Hippocampal formation (tissue), 2 donors: ENCODE data around the gene POGZ.
"Not testable (repeated sequence)": the region's sequence is repeated elsewhere in the genome, so short reads cannot be mapped to it uniquely, and the experiment has no call there.

ENCODE experiments used
- DNase-seq, 2 donors: peaks; one replicate each; lab custom pipeline; 2025; lab: John Stamatoyannopoulos, UW

POGZ gene

GRCh38 chr1:151419819-151420218 lies 39.5 kb downstream of the POGZ start:
- DNase-seq, result no peak

GRCh38 chr1:151418081-151418480 lies 41.2 kb downstream of the POGZ start:
- DNase-seq, result no peak

- no peak for DNase-seq
Measured at GRCh38 chr1:151416231-151416630, 43.1 kb downstream of the POGZ start.

- DNase-seq, result no peak
Measured at GRCh38 chr1:151411884-151412283, 47.4 kb downstream of the POGZ start.

GRCh38 chr1:151408891-151409290 lies 50.4 kb downstream of the POGZ start:
- DNase-seq, result no peak

GRCh38 chr1:151407304-151407703 lies 52.0 kb downstream of the POGZ start:
- no peak for DNase-seq

- peak in 1 of 2 donors; percentile 8 for DNase-seq
Measured at GRCh38 chr1:151406176-151406575, 53.1 kb downstream of the POGZ start.

GRCh38 chr1:151405187-151405951 lies 53.9 kb downstream of the POGZ start:
- no peak for DNase-seq

GRCh38 chr1:151403612-151404011 lies 55.7 kb downstream of the POGZ start:
- no peak for DNase-seq

- DNase-seq, result no peak
Measured at GRCh38 chr1:151402764-151403163, 56.5 kb downstream of the POGZ start.

GRCh38 chr1:151401860-151402259 lies 57.4 kb downstream of the POGZ start:
- no peak for DNase-seq

- DNase-seq, result no peak
Measured at GRCh38 chr1:151401125-151401788, 58.0 kb downstream of the POGZ start.

- DNase-seq, result peak; percentile 85 to 96
Measured at GRCh38 chr1:151399324-151400171, 59.7 kb downstream of the POGZ start, which contains the start of gene PSMB4. TSS of gene PSMB4 (plus strand) at chr1:151399573. CDS start at chr1:151399588, 15 bp downstream.

GRCh38 chr1:151396265-151396664 lies 63.0 kb downstream of the POGZ start:
- DNase-seq, result not testable (repeated sequence)

- DNase-seq, result no peak
Measured at GRCh38 chr1:151393583-151393982, 65.7 kb downstream of the POGZ start.

GRCh38 chr1:151391079-151391563 lies 68.2 kb downstream of the POGZ start:
- no peak for DNase-seq

- not testable (repeated sequence) for DNase-seq
Measured at GRCh38 chr1:151390221-151391078, 68.8 kb downstream of the POGZ start.

- no peak for DNase-seq
Measured at GRCh38 chr1:151386002-151386401, 73.3 kb downstream of the POGZ start.

- no peak for DNase-seq
Measured at GRCh38 chr1:151384584-151384983, 74.7 kb downstream of the POGZ start.

- DNase-seq, result no peak
Measured at GRCh38 chr1:151377150-151377884, 82.0 kb downstream of the POGZ start.

- DNase-seq, result no peak
Measured at GRCh38 chr1:151373196-151373595, 86.1 kb downstream of the POGZ start.
